H1 (cell line): ENCODE data around the gene SLC2A3. TPM values are rescaled to one million over a fixed set of nuclear protein-coding genes. Genes with fewer than 3 reads are reported as not detected.

Experiments used
- CTCF ChIA-PET: fragments of 300-600 bp; sonication (Branson Sonifier 250); formaldehyde crosslinking; loops from one replicate; lab custom pipeline; 2021; ENCODE audit not compliant: partially characterized antibody; lab: Charles Lee
- POLR2A ChIA-PET: fragments of 300-600 bp; sonication (Branson Sonifier 250); formaldehyde crosslinking; loops from one replicate; lab custom pipeline; 2021; ENCODE audit warnings: inconsistent platforms; ENCODE audit not compliant: partially characterized antibody; lab: Charles Lee
- DNase-seq, 2 experiments: peaks; one replicate each; pipeline versions ENCODE4 v3.0.0 to v3.0.0-alpha.2; 2010 to 2022; ENCODE audit warnings: low spot score in 2 of 2, low read depth in 1 of 2, mixed read lengths in 1 of 2
- FAIRE-seq: peaks from 2 replicates; lab custom pipeline; 2011; peaks lifted over from hg19 to GRCh38; lab: Jason Lieb, UNC
- H2AFZ ChIP-seq: 2 replicates; pipeline ENCODE4 v1.8.1; 2012; ENCODE audit warnings: low read length, inconsistent platforms
- H2AK5ac ChIP-seq: 2 replicates; pipeline ENCODE4 v1.6.1; 2013; ENCODE audit warnings: low read depth, low read length
- H2BK120ac ChIP-seq: replicated peaks from 2 replicates; pipeline ENCODE3; 2013; ENCODE audit warnings: low read depth, low read length, inconsistent platforms
- H2BK12ac ChIP-seq: 2 replicates; pipeline ENCODE4 v1.6.1; 2013; ENCODE audit warnings: low read depth, low read length
- H2BK15ac ChIP-seq: 2 replicates; pipeline ENCODE4 v1.6.1; 2013; ENCODE audit warnings: low read length
- H2BK20ac ChIP-seq: 2 replicates; pipeline ENCODE4 v1.6.1; 2013; ENCODE audit warnings: low read length
- H2BK5ac ChIP-seq: 2 replicates; pipeline ENCODE4 v1.6.1; 2013; ENCODE audit warnings: low read depth, low read length
- H3K14ac ChIP-seq: 2 replicates; pipeline ENCODE4 v1.6.1; 2013; ENCODE audit warnings: inconsistent platforms; ENCODE audit not compliant: insufficient read length
- H3K18ac ChIP-seq: 2 replicates; pipeline ENCODE4 v1.6.1; 2013; ENCODE audit warnings: low read length; ENCODE audit errors: extremely low read depth
- H3K23ac ChIP-seq: 2 replicates; pipeline ENCODE4 v1.6.1; 2013; ENCODE audit warnings: inconsistent platforms; ENCODE audit not compliant: insufficient read length
- H3K23me2 ChIP-seq: 2 replicates; pipeline ENCODE4 v1.6.1; 2013; ENCODE audit warnings: low read depth, low read length
- H3K27ac ChIP-seq: 2 replicates; pipeline ENCODE4 v1.6.1; 2011; ENCODE audit warnings: low read depth, low read length, inconsistent platforms
- H3K27me3 ChIP-seq, 4 experiments: replicated peaks in 1 of 4; 1 replicate in 1 of 4; 2 replicates in 3 of 4; pipeline versions ENCODE4 v1.6.1 to v1.8.1; 2011 to 2013; ENCODE audit warnings: low read length in 3 of 4, mild to moderate bottlenecking in 3 of 4, inconsistent platforms in 2 of 4, mixed read lengths in 2 of 4, moderate library complexity in 1 of 4; ENCODE audit not compliant: control insufficient read depth in 3 of 4, insufficient read depth in 3 of 4; ENCODE audit errors: extremely low read depth in 1 of 4
- H3K36me3 ChIP-seq, 4 experiments: 2 replicates each; pipeline versions ENCODE4 v1.6.1 to v1.8.1; 2011 to 2013; ENCODE audit warnings: mild to moderate bottlenecking in 4 of 4, low read length in 3 of 4, moderate library complexity in 2 of 4, control low read depth in 1 of 4, inconsistent platforms in 1 of 4; ENCODE audit not compliant: insufficient read depth in 4 of 4, control insufficient read depth in 2 of 4
- H3K4ac ChIP-seq: replicated peaks from 2 replicates; pipeline ENCODE3; 2013; ENCODE audit warnings: low read length, low read depth, mixed read lengths, inconsistent platforms; ENCODE audit not compliant: insufficient read length
- H3K4me1 ChIP-seq, 4 experiments: replicated peaks in 1 of 4; 1 replicate in 1 of 4; 2 replicates in 3 of 4; pipeline versions ENCODE4 v1.6.1 to v1.8.1; 2011 to 2013; ENCODE audit warnings: low read length in 3 of 4, inconsistent platforms in 2 of 4, mixed read lengths in 1 of 4; ENCODE audit not compliant: insufficient read depth in 4 of 4, control insufficient read depth in 3 of 4
- H3K4me2 ChIP-seq, 2 experiments: 2 replicates each; pipeline versions ENCODE4 v1.6.1 to v1.8.1; 2011 to 2013; ENCODE audit warnings: low read depth in 2 of 2, low read length in 2 of 2, control low read depth in 1 of 2, inconsistent platforms in 1 of 2, mild to moderate bottlenecking in 1 of 2; ENCODE audit not compliant: insufficient read depth in 1 of 2
- H3K4me3 ChIP-seq, 4 experiments: fragments of 200-600, 300-600 bp in 1 of 4; sonication (generic), shearing (Covaris generic), sonication (Bioruptor Twin) in 1 of 4; 2 replicates each; pipeline versions ENCODE4 v1.5.1 to v1.8.1; 2011 to 2016; ENCODE audit warnings: low read length in 4 of 4, low read depth in 3 of 4, control low read depth in 2 of 4, inconsistent platforms in 2 of 4, mild to moderate bottlenecking in 2 of 4, mixed read lengths in 1 of 4, moderate library complexity in 1 of 4; ENCODE audit not compliant: insufficient read depth in 2 of 4; ENCODE audit errors: extremely low read depth in 1 of 4
- H3K56ac ChIP-seq: replicated peaks from 2 replicates; pipeline ENCODE3; 2013; ENCODE audit warnings: low read depth, mild to moderate bottlenecking, mixed read lengths, low read length, inconsistent platforms; ENCODE audit not compliant: insufficient read length
- H3K79me1 ChIP-seq: 2 replicates; pipeline ENCODE4 v1.6.1; 2013; ENCODE audit warnings: low read depth, low read length, control low read depth
- H3K79me2 ChIP-seq, 2 experiments: 2 replicates each; pipeline versions ENCODE4 v1.6.1 to v1.8.1; 2012 to 2013; ENCODE audit warnings: low read length in 2 of 2, mild to moderate bottlenecking in 2 of 2, inconsistent platforms in 1 of 2; ENCODE audit not compliant: insufficient read depth in 2 of 2, control insufficient read depth in 1 of 2
- H3K9ac ChIP-seq, 4 experiments: replicated peaks in 1 of 4; 1 replicate in 1 of 4; 2 replicates in 3 of 4; pipeline versions ENCODE4 v1.6.1 to v1.8.1; 2011 to 2013; ENCODE audit warnings: low read depth in 3 of 4, low read length in 3 of 4, control low read depth in 2 of 4, mild to moderate bottlenecking in 2 of 4, moderate library complexity in 2 of 4, inconsistent platforms in 1 of 4; ENCODE audit errors: extremely low read depth in 1 of 4
- H3K9me3 ChIP-seq, 2 experiments: 2 replicates each; pipeline versions ENCODE4 v1.6.1 to v1.8.1; 2012 to 2013; ENCODE audit warnings: mild to moderate bottlenecking in 2 of 2, moderate library complexity in 2 of 2, control low read depth in 1 of 2, inconsistent platforms in 1 of 2, low read depth in 1 of 2, low read length in 1 of 2, mixed read lengths in 1 of 2; ENCODE audit not compliant: insufficient read depth in 2 of 2
- H4K20me1 ChIP-seq, 2 experiments: replicated peaks in 1 of 2; 2 replicates each; pipeline versions ENCODE3 to v1.8.1; 2011 to 2013; ENCODE audit warnings: inconsistent platforms in 2 of 2, low read length in 2 of 2, mild to moderate bottlenecking in 1 of 2; ENCODE audit not compliant: insufficient read depth in 2 of 2, control insufficient read depth in 1 of 2
- H4K5ac ChIP-seq: 2 replicates; pipeline ENCODE4 v1.6.1; 2013; ENCODE audit warnings: low read length, low read depth, mixed read lengths, inconsistent platforms; ENCODE audit not compliant: insufficient read length
- H4K8ac ChIP-seq: 2 replicates; pipeline ENCODE4 v1.8.0; 2013; ENCODE audit warnings: mild to moderate bottlenecking, moderate library complexity, low read length, inconsistent platforms; ENCODE audit not compliant: insufficient read depth; ENCODE audit errors: extremely low read depth
- H4K91ac ChIP-seq: replicated peaks from 2 replicates; pipeline ENCODE3; 2013; ENCODE audit warnings: low read length, mixed read lengths, inconsistent platforms; ENCODE audit not compliant: insufficient read length
- ASH2L ChIP-seq: fragments of 200-600, 300-600 bp; sonication (generic); IDR thresholded peaks from one replicate; pipeline ENCODE4 v1.7.1; 2017; ENCODE audit warnings: low read length
- BRCA1 ChIP-seq: IDR thresholded peaks from 2 replicates; pipeline ENCODE4 v1.6.1; 2012; ENCODE audit warnings: low read depth, low read length, improper control_type of control experiment
- KDM1A ChIP-seq: fragments of 200-600, 300-600 bp; sonication (generic); IDR thresholded peaks from 2 replicates; pipeline ENCODE4 v1.7.1; 2016; ENCODE audit warnings: mild to moderate bottlenecking, low read length, borderline replicate concordance
- KDM4A ChIP-seq: IDR thresholded peaks from one replicate; pipeline ENCODE4 v1.7.1; 2012; ENCODE audit warnings: low read depth, mild to moderate bottlenecking, moderate library complexity, low read length, inconsistent platforms; ENCODE audit not compliant: severe bottlenecking
- KDM5A ChIP-seq: fragments of 200-600 bp; IDR thresholded peaks from 2 replicates; pipeline ENCODE4 v1.7.1; 2012; ENCODE audit warnings: mild to moderate bottlenecking, low read length, inconsistent platforms, mixed read lengths
- MAFK ChIP-seq: IDR thresholded peaks from 2 replicates; pipeline ENCODE4 v1.6.1; 2012; ENCODE audit warnings: low read depth, mild to moderate bottlenecking, improper control_type of control experiment, low read length
- PHF8 ChIP-seq: fragments of 200-600 bp; sonication (generic); conservative IDR thresholded peaks from 2 replicates; pipeline ENCODE4 v1.7.1; 2012; ENCODE audit warnings: low read depth, mild to moderate bottlenecking, inconsistent platforms, low read length, moderate library complexity
- SIN3A ChIP-seq, 2 experiments: IDR thresholded peaks in 1 of 2; conservative IDR thresholded peaks in 1 of 2; 2 replicates each; pipeline ENCODE4 v1.6.1; 2011 to 2012; ENCODE audit warnings: low read length in 2 of 2, improper control_type of control experiment in 1 of 2, low read depth in 1 of 2, mild to moderate bottlenecking in 1 of 2
- TAF7 ChIP-seq: optimal IDR thresholded peaks from 2 replicates; pipeline ENCODE3; 2011; ENCODE audit warnings: low read depth, mild to moderate bottlenecking, inconsistent platforms, low read length, moderate library complexity, borderline replicate concordance
- TBP ChIP-seq: IDR thresholded peaks from 2 replicates; pipeline ENCODE4 v1.6.1; 2011; ENCODE audit warnings: low read depth, low read length, improper control_type of control experiment
- WGBS, 2 experiments: shearing (Covaris generic) in 1 of 2; methylation state at CpG; one replicate each; pipeline versions ENCODE4 v1.1.6 to v1.1.7; 2013 to 2015; ENCODE audit warnings: low lambda C conversion rate in 2 of 2, mixed read lengths in 2 of 2, inconsistent platforms in 1 of 2, low coverage in 1 of 2, missing lambda C conversion rate in 1 of 2; ENCODE audit not compliant: insufficient replicate concordance in 2 of 2, insufficient coverage in 1 of 2, insufficient read length in 1 of 2; ENCODE audit errors: extremely low coverage in 1 of 2, missing lambda C conversion rate in 1 of 2; 5-methylcytosine and 5-hydroxymethylcytosine counted together
- polyA plus RNA-seq, 7 experiments: library from polyadenylated mRNA; depleted of rRNA in 3 of 7; stranded (reverse) in 5 of 7; unstranded in 2 of 7; fragments of >200 nt in 5 of 7; fragments of 200-250 nt in 2 of 7; gene quantifications; 1 replicate in 5 of 7; 2 replicates in 1 of 7; 4 replicates in 1 of 7; pipeline versions ENCODE4 v1.2.1 to v1.2.3, GENCODE V29; 2011 to 2013; ENCODE audit warnings: missing spikeins in 2 of 7, mixed read lengths in 2 of 7
- total RNA-seq: library from RNA; stranded (reverse); fragmentation: NEBNext Ultra II Directional; extraction: Animal tissue kit (Norgen Biotek cat#: 25700); gene quantifications from 2 replicates; pipeline ENCODE4 v1.2.1, GENCODE V29; 2021
- TF ChIP-seq, protein P1 (sequence below): IDR thresholded peaks from 2 replicates; pipeline ENCODE4 v1.6.1; 2012; ENCODE audit warnings: inconsistent platforms

Gene SLC2A3
- total and polyA plus RNA-seq, 2 of the 8 experiments (the other 6 are each of a cell fraction or from before 2014, with no cell fraction given), result 417 to 688 TPM

DNA sequence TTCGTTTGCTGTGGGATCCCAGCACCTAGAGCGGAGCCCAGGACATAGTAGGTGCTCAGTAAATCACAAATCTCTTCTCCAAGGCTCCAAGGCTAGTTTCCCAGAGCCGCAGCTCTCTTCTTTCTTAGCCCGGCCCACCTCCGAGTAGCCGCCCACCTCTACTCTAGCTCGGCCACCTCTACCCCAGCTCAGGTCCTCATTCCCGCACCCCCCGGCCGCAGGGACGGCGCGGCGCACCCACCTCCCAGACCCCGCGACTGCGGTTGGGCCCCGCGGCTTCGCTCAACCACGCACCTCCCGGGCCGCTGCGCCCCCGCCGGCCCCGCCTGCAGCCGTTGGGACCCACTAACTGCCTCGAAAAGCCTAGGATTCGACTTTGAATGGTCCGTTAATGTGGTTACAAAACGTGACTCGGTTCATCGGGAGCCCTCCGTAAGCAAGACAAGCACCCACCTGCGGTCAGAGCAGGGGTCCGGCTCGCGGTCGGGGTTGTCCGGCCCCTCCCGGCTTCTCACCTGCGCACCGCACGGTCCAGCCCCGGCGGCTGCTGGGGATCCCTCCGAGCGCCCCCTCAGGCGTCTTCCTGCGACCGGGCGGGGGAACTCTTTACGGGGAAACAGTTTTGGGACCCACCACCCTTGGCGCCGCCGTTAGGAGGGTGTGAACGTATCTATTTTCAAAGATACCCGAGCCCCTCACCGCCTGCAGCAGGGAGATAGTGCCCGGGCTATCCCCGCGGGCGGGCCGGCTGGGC lies 63.2 kb downstream of the SLC2A3 start, which contains the start of gene SLC2A14:
TSS of gene SLC2A14 (minus strand) at position 350 of the 754 bp plus-strand sequence. CDS start 3,035 bp downstream, outside the sequence.
- Histone ChIP-seq H3K79me2 (no peaks in the 10 kb centered on the region; a peak in 1 of 4 replicates), H3K27me3 (no peaks in the 10 kb centered on the region), H3K4ac (no peak within 1 kb of the TSS), H2BK12ac (peak within 1 kb of the TSS; percentile 70; the same call in 1 of the 2 replicates), H2BK120ac (no peak within 1 kb of the TSS), H4K20me1 (no peaks in the 10 kb centered on the region), H3K56ac (no peak within 1 kb of the TSS), H3K9ac (no peak within 1 kb of the TSS; a peak in 2 of 7 replicates), H3K9me3 (no peaks in the 10 kb centered on the region), H2AK5ac (no peak within 1 kb of the TSS), H2BK15ac (0 out of 2 replicates have a peak within 1 kb of the TSS, but pooled peaks have one; percentile 46), H4K8ac (peak within 1 kb of the TSS; percentile 28), H3K4me3 (peak within 1 kb of the TSS; percentile 22 to 59 (median 33); a peak in 6 of 8 replicates), H2BK20ac (no peak within 1 kb of the TSS), H2BK5ac (no peak within 1 kb of the TSS), H3K4me2 (peak within 1 kb of the TSS; percentile 39 to 65; a peak in 3 of 4 replicates), H4K91ac (no peak within 1 kb of the TSS), H3K79me1 (no peaks in the 10 kb centered on the region), H3K18ac (no peak within 1 kb of the TSS), H3K27ac (no peak within 1 kb of the TSS), H3K23me2 (no peaks in the 10 kb centered on the region), H2AFZ (no peak within 1 kb of the TSS), H3K4me1 (peaks cover 0 to 2% (median 0%) of the 10 kb centered on the region in 4 experiments; a peak in 2 of 7 replicates), H3K23ac (no peak within 1 kb of the TSS), H4K5ac (no peak within 1 kb of the TSS), H3K14ac (no peak within 1 kb of the TSS), H3K36me3 (no peaks in the 10 kb centered on the region)
- ChIA-PET CTCF (interaction anchor here (0.7 to 2.2 kb wide), 4 partner anchors 9 to 60 kb away, joined by 3 to 6 read pairs (median 4); no protein-coding TSS in a partner anchor), POLR2A (interaction anchor here (0.6 to 2.2 kb wide), 9 partner anchors 8 to 60 kb away, joined by 3 to 6 read pairs (median 3); no protein-coding TSS in a partner anchor)
- FAIRE-seq, result no peak
- no peak for DNase-seq
- 42% methylated on average over 61 of the region's 65 CpGs; no CpG with 5 or more reads in 1 of the 2 experiments for WGBS, 2 experiments
- TF ChIP-seq TAF7, result no peak
- TF ChIP-seq ASH2L, result peak; percentile 61
- peak; percentile 83 for TF ChIP-seq KDM1A
- no peak for TF ChIP-seq TBP
- no peak for TF ChIP-seq BRCA1
- 0 out of 2 replicates have a peak, but pooled peaks have one; percentile 37 for TF ChIP-seq PHF8
- no peak for TF ChIP-seq SIN3A (conservative IDR thresholded peaks at IDR 0.05 in 1 of 2, IDR thresholded peaks at IDR 0.05 in 1 of 2; ENCODE audit: low read depth in 1 of 2, low read length in 2 of 2)
- TF ChIP-seq, protein P1, sequence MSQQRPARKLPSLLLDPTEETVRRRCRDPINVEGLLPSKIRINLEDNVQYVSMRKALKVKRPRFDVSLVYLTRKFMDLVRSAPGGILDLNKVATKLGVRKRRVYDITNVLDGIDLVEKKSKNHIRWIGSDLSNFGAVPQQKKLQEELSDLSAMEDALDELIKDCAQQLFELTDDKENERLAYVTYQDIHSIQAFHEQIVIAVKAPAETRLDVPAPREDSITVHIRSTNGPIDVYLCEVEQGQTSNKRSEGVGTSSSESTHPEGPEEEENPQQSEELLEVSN, result no peak
- TF ChIP-seq KDM5A, result no peak
- TF ChIP-seq KDM4A, result peak; percentile 45
- no peak for TF ChIP-seq MAFK
